Common myeloid progenitor, CD34-positive (primary cell): ENCODE measurements around the gene CAST.

Experiments
- CTCF ChIA-PET: fragments of 350-600 bp; sonication (Branson Sonifier 250); formaldehyde crosslinking; loops from one replicate; lab custom pipeline; 2021; ENCODE audit warnings: antibody characterized with exemption; lab: Charles Lee
- POLR2A ChIA-PET: fragments of 350-600 bp; sonication (Branson Sonifier 250); formaldehyde crosslinking; loops from one replicate; lab custom pipeline; 2021; ENCODE audit warnings: antibody characterized with exemption; lab: Charles Lee
- DNase-seq, 3 donors: peaks; one replicate each; pipeline versions ENCODE4 v3.0.0 to v3.0.0-alpha.2; 2013
- H3K27ac ChIP-seq, 2 experiments: 1 replicate in 1 of 2; 2 replicates in 1 of 2; pipeline ENCODE4 v1.7.0; 2013; ENCODE audit warnings: inconsistent platforms in 2 of 2, low read length in 2 of 2, mild to moderate bottlenecking in 2 of 2, low read depth in 1 of 2, moderate library complexity in 1 of 2; ENCODE audit not compliant: severe bottlenecking in 2 of 2, insufficient read depth in 1 of 2, poor library complexity in 1 of 2
- H3K27me3 ChIP-seq, 5 experiments: replicated peaks in 2 of 5; 1 replicate in 3 of 5; 2 replicates in 2 of 5; pipeline versions ENCODE4 v1.6.1 to v1.7.0; 2013; ENCODE audit warnings: low read length in 4 of 5, mild to moderate bottlenecking in 2 of 5, moderate library complexity in 2 of 5, inconsistent platforms in 1 of 5; ENCODE audit not compliant: insufficient read depth in 5 of 5, control insufficient read depth in 4 of 5
- H3K36me3 ChIP-seq, 4 experiments: 1 replicate in 2 of 4; 2 replicates in 2 of 4; pipeline versions ENCODE4 v1.6.1 to v1.7.0; 2013; ENCODE audit warnings: low read length in 3 of 4, control low read depth in 1 of 4, mild to moderate bottlenecking in 1 of 4; ENCODE audit not compliant: control insufficient read depth in 4 of 4, insufficient read depth in 4 of 4
- H3K4me1 ChIP-seq, 4 experiments: 1 replicate in 3 of 4; 2 replicates in 1 of 4; pipeline versions ENCODE4 v1.6.1 to v1.7.1; 2013; ENCODE audit warnings: low read length in 3 of 4, mild to moderate bottlenecking in 3 of 4, control low read depth in 1 of 4, inconsistent platforms in 1 of 4, moderate library complexity in 1 of 4; ENCODE audit not compliant: control insufficient read depth in 4 of 4, insufficient read depth in 4 of 4; ENCODE audit errors: control extremely low read depth in 1 of 4
- H3K4me3 ChIP-seq, 7 experiments: 1 replicate in 4 of 7; 2 replicates in 3 of 7; pipeline versions ENCODE4 v1.5.1 to v1.7.0; 2013; ENCODE audit warnings: mild to moderate bottlenecking in 7 of 7, low read length in 6 of 7, moderate library complexity in 6 of 7, inconsistent platforms in 2 of 7, low read depth in 2 of 7, control low read depth in 1 of 7; ENCODE audit not compliant: insufficient read depth in 4 of 7, control insufficient read depth in 1 of 7; ENCODE audit errors: extremely low read depth in 1 of 7
- H3K9me3 ChIP-seq, 5 experiments: 1 replicate in 4 of 5; 2 replicates in 1 of 5; pipeline versions ENCODE4 v1.6.1 to v1.7.1; 2013; ENCODE audit warnings: low read length in 4 of 5, mild to moderate bottlenecking in 2 of 5, inconsistent platforms in 1 of 5, low read depth in 1 of 5, moderate library complexity in 1 of 5; ENCODE audit not compliant: control insufficient read depth in 4 of 5, insufficient read depth in 2 of 5; ENCODE audit errors: control extremely low read depth in 1 of 5
- WGBS: methylation state at CpG from one replicate; pipeline ENCODE4 v1.1.5; 2013; ENCODE audit not compliant: insufficient coverage; 5-methylcytosine and 5-hydroxymethylcytosine counted together

CAST gene

GRCh38 chr5:96821260-96821916 lies 159.2 kb downstream of the CAST start:
- CTCF ChIA-PET = interaction anchor here (0.6 to 1.7 kb wide), 3 partner anchors 12 to 28 kb away, joined by 3 to 5 read pairs (median 3); no protein-coding TSS in a partner anchor
- 10% methylated on average over 2 of the region's 2 CpGs for WGBS
- Histone ChIP-seq H3K4me1 (peaks cover 21 to 34% (median 31%) of the 10 kb centered on the region in 4 experiments), H3K9me3 (no peaks in the 10 kb centered on the region), H3K4me3 (no peak overlapping the region), H3K36me3 (no peaks in the 10 kb centered on the region), H3K27ac (no peak overlapping the region), H3K27me3 (no peaks in the 10 kb centered on the region)
- DNase-seq = no peak
- POLR2A ChIA-PET = no interaction called here

- POLR2A ChIA-PET = no interaction called here
- CTCF ChIA-PET = no interaction called here
- no peak overlapping the region for H3K27ac ChIP-seq
- H3K27me3 ChIP-seq = no peaks in the 10 kb centered on the region
- no peaks in the 10 kb centered on the region for H3K9me3 ChIP-seq
- WGBS = 97% methylated on average over 5 of the region's 6 CpGs
- DNase-seq = no peak
- peaks cover 7 to 21% (median 17%) of the 10 kb centered on the region in 4 experiments for H3K4me1 ChIP-seq
- H3K36me3 ChIP-seq = no peaks in the 10 kb centered on the region
- H3K4me3 ChIP-seq = no peak overlapping the region
Measured at GRCh38 chr5:96822686-96823459, 160.7 kb downstream of the CAST start.

- DNase-seq = peak in 1 of 3 donors; percentile 43
- no peaks in the 10 kb centered on the region for H3K27me3 ChIP-seq
- no peak overlapping the region for H3K27ac ChIP-seq
- CTCF ChIA-PET = no interaction called here
- H3K9me3 ChIP-seq = no peaks in the 10 kb centered on the region
- H3K4me3 ChIP-seq = no peak overlapping the region
- POLR2A ChIA-PET = no interaction called here
- peaks cover 7 to 20% (median 13%) of the 10 kb centered on the region in 4 experiments for H3K4me1 ChIP-seq
- no CpG with 5 or more reads among the region's 2 CpGs for WGBS
- no peaks in the 10 kb centered on the region for H3K36me3 ChIP-seq
Measured at GRCh38 chr5:96823900-96824380, 161.8 kb downstream of the CAST start.
